Caco-2 (cell line): Measurements from ENCODE around the gene FNTB. TPM values are rescaled to one million over a fixed set of nuclear protein-coding genes. Genes with fewer than 3 reads are reported as not detected.

Source experiments
- BruUV-seq: library from RNA; stranded (reverse); fragments of 400-500 nt; replicated peaks from 2 replicates; lab custom pipeline; 2021; lab: Mats Ljungman, UMichigan
- CTCF ChIA-PET: fragments of 300-600 bp; sonication (Branson Sonifier 250); formaldehyde crosslinking; loops from one replicate; lab custom pipeline; 2022; ENCODE audit warnings: antibody characterized with exemption; lab: Charles Lee
- POLR2A ChIA-PET: fragments of 300-600 bp; sonication (Branson Sonifier 250); formaldehyde crosslinking; loops from one replicate; lab custom pipeline; 2022; ENCODE audit warnings: antibody characterized with exemption; lab: Charles Lee
- DNase-seq, 2 experiments: peaks; one replicate each; pipeline versions ENCODE4 v3.0.0 to v3.0.0-alpha.2; 2020 to 2022
- H3K27me3 ChIP-seq: replicated peaks from 2 replicates; pipeline ENCODE4 v1.6.0; 2011; ENCODE audit warnings: low read length; ENCODE audit not compliant: control insufficient read depth, insufficient read depth
- H3K36me3 ChIP-seq: 2 replicates; pipeline ENCODE4 v1.5.1; 2011; ENCODE audit warnings: low read length; ENCODE audit not compliant: control insufficient read depth, insufficient read depth
- H3K4me1 ChIP-seq: fragments of 250-450 bp; sonication (Bioruptor Pico); 2 replicates; pipeline ENCODE4 v1.5.1; 2020; ENCODE audit warnings: mild to moderate bottlenecking
- H3K4me3 ChIP-seq: 2 replicates; pipeline ENCODE4 v1.5.1; 2011; ENCODE audit warnings: low read depth, mild to moderate bottlenecking, control low read depth, low read length
- H3K9me3 ChIP-seq: fragments of 250-450 bp; sonication (Bioruptor Pico); 2 replicates; pipeline ENCODE4 v1.5.1; 2020; ENCODE audit warnings: mild to moderate bottlenecking, moderate library complexity
- H3K27ac Mint-ChIP-seq: one replicate; pipeline ENCODE4 v1.8.0; 2022; ENCODE audit warnings: mixed read lengths; ENCODE audit not compliant: unreplicated experiment
- H3K27me3 Mint-ChIP-seq: one replicate; pipeline ENCODE4 v1.8.0; 2022; ENCODE audit warnings: mixed read lengths; ENCODE audit not compliant: insufficient read depth, unreplicated experiment
- H3K36me3 Mint-ChIP-seq: one replicate; pipeline ENCODE4 v1.8.0; 2022; ENCODE audit warnings: mild to moderate bottlenecking, mixed read lengths; ENCODE audit not compliant: insufficient read depth, unreplicated experiment
- H3K4me1 Mint-ChIP-seq: one replicate; pipeline ENCODE4 v1.8.0; 2022; ENCODE audit warnings: low read depth, mixed read lengths; ENCODE audit not compliant: unreplicated experiment
- H3K4me3 Mint-ChIP-seq: one replicate; pipeline ENCODE4 v1.8.0; 2022; ENCODE audit warnings: mild to moderate bottlenecking, moderate library complexity, mixed read lengths; ENCODE audit not compliant: unreplicated experiment
- H3K9me3 Mint-ChIP-seq: one replicate; pipeline ENCODE4 v1.8.0; 2022; ENCODE audit warnings: mixed read lengths; ENCODE audit not compliant: unreplicated experiment
- CTCF ChIP-seq, 2 experiments: fragments of 200-600 bp in 1 of 2; IDR thresholded peaks; 1 replicate in 1 of 2; 2 replicates in 1 of 2; pipeline versions ENCODE4 v1.5.1 to v1.8.0; 2011 to 2022; ENCODE audit warnings: antibody characterized with exemption in 1 of 2, control low read depth in 1 of 2, inconsistent platforms in 1 of 2, low read depth in 1 of 2, low read length in 1 of 2, mild to moderate bottlenecking in 1 of 2, moderate library complexity in 1 of 2; ENCODE audit not compliant: insufficient read depth in 1 of 2, severe bottlenecking in 1 of 2, unreplicated experiment in 1 of 2
- intact Hi-C: fragments of 100-400 bp; cut with micrococcal nuclease; formaldehyde crosslinking; loops from one replicate; pipeline ENCODE4 v1.10.0; 2022; ENCODE audit not compliant: unreplicated experiment
- total RNA-seq: library from RNA; stranded (reverse); gene quantifications from 2 replicates; pipeline ENCODE4 v1.2.3, GENCODE V29; 2022

FNTB gene
- total RNA-seq, 1 experiment from 2014 or later = 21.2 TPM

GRCh38 chr14:65016471-65016870, 29.8 kb downstream of the FNTB start:
- CTCF ChIA-PET = interaction anchor here (1.0 kb wide), 1 partner anchor 29 kb away, joined by 3 read pairs; the partner anchor contains the start of gene FNTB

GRCh38 chr14:65019944-65020566, 33.4 kb downstream of the FNTB start:
- intact Hi-C loops = loop anchor here (1.0 kb wide), 2 partner anchors 34 to 197 kb away; partner anchors contain the start of gene FNTB
- CTCF ChIA-PET = interaction anchor here (0.7 to 2.1 kb wide), 14 partner anchors 9 to 940 kb away, joined by 3 to 45 read pairs (median 5); partner anchors contain the start of genes FNTB and MAX
- H3K9me3 ChIP-seq = no peaks in the 10 kb centered on the region
- peaks cover 7% of the 10 kb centered on the region for H3K4me1 Mint-ChIP-seq
- H3K9me3 Mint-ChIP-seq = no peaks in the 10 kb centered on the region
- TF ChIP-seq CTCF (IDR thresholded peaks at IDR 0.05; ENCODE audit: insufficient read depth in 1 of 2, low read depth in 1 of 2, low read length in 1 of 2, severe bottlenecking in 1 of 2, unreplicated experiment in 1 of 2) = peak; percentile 78 to 79
- no peaks in the 10 kb centered on the region for H3K4me1 ChIP-seq
- H3K27me3 ChIP-seq = no peaks in the 10 kb centered on the region
- no TSS peak for BruUV-seq
- peak; percentile 44 to 66 for DNase-seq
- H3K27ac Mint-ChIP-seq = no peak overlapping the region
- POLR2A ChIA-PET = interaction anchor here (0.6 kb wide), 1 partner anchor 34 kb away, joined by 3 read pairs; no protein-coding TSS in a partner anchor
- H3K4me3 Mint-ChIP-seq = no peak overlapping the region
- no peaks in the 10 kb centered on the region; the same call in 1 of the 2 replicates for H3K36me3 ChIP-seq
- no peaks in the 10 kb centered on the region for H3K27me3 Mint-ChIP-seq
- H3K4me3 ChIP-seq = no peak overlapping the region
- peaks cover 4% of the 10 kb centered on the region for H3K36me3 Mint-ChIP-seq

More at GRCh38 chr14:65016471-65016870, 29.8 kb downstream of the FNTB start:
- no peaks in the 10 kb centered on the region for H3K27me3 ChIP-seq
- intact Hi-C loops = no loop called here
- Mint-ChIP-seq H3K4me3 (no peak overlapping the region), H3K4me1 (peaks cover 7% of the 10 kb centered on the region), H3K27ac (no peak overlapping the region), H3K36me3 (no peaks in the 10 kb centered on the region), H3K27me3 (no peaks in the 10 kb centered on the region), H3K9me3 (no peaks in the 10 kb centered on the region)
- DNase-seq = no peak
- H3K9me3 ChIP-seq = no peaks in the 10 kb centered on the region
- no peak for TF ChIP-seq CTCF (IDR thresholded peaks at IDR 0.05; ENCODE audit: insufficient read depth in 1 of 2, low read depth in 1 of 2, low read length in 1 of 2, severe bottlenecking in 1 of 2, unreplicated experiment in 1 of 2)
- H3K4me1 ChIP-seq = no peaks in the 10 kb centered on the region
- H3K4me3 ChIP-seq = no peak overlapping the region
- POLR2A ChIA-PET = no interaction called here
- no peaks in the 10 kb centered on the region; the same call in none of the 2 replicates for H3K36me3 ChIP-seq
- BruUV-seq = no TSS peak

GRCh38 chr14:65024957-65025356, 38.3 kb downstream of the FNTB start:
- Mint-ChIP-seq H3K27ac (no peak overlapping the region), H3K27me3 (no peaks in the 10 kb centered on the region), H3K9me3 (no peaks in the 10 kb centered on the region), H3K4me3 (no peak overlapping the region), H3K4me1 (peaks cover 30% of the 10 kb centered on the region), H3K36me3 (peaks cover 4% of the 10 kb centered on the region)
- Histone ChIP-seq H3K27me3 (no peaks in the 10 kb centered on the region), H3K4me1 (peaks cover 15% of the 10 kb centered on the region), H3K9me3 (no peaks in the 10 kb centered on the region), H3K4me3 (no peak overlapping the region), H3K36me3 (no peaks in the 10 kb centered on the region)
- BruUV-seq = no TSS peak
- ChIA-PET POLR2A (no interaction called here), CTCF (interaction anchor here (0.6 kb wide), 1 partner anchor 29 kb away, joined by 4 read pairs; no protein-coding TSS in a partner anchor)
- DNase-seq = no peak
- intact Hi-C loops = no loop called here
- no peak for TF ChIP-seq CTCF (IDR thresholded peaks at IDR 0.05; ENCODE audit: insufficient read depth in 1 of 2, low read depth in 1 of 2, low read length in 1 of 2, severe bottlenecking in 1 of 2, unreplicated experiment in 1 of 2)
